AG04450 (cell line): ENCODE results near the gene CMSS1. TPM values are rescaled to one million over a fixed set of nuclear protein-coding genes. Genes with fewer than 3 reads are reported as not detected.

ENCODE experiments used
- CTCF ChIA-PET: fragments of 300-600, 350-600 bp; formaldehyde crosslinking; extraction: SDS; loops from one replicate; lab custom pipeline; 2022; ENCODE audit warnings: antibody characterized with exemption, inconsistent platforms; lab: Charles Lee
- POLR2A ChIA-PET: fragments of 350-600 bp; formaldehyde crosslinking; extraction: SDS; loops from one replicate; lab custom pipeline; 2021; ENCODE audit warnings: antibody characterized with exemption, inconsistent platforms; lab: Yijun Ruan, JAX
- DNase-seq: peaks from one replicate; pipeline ENCODE4 v3.0.0-alpha.2; 2011; ENCODE audit warnings: low read depth, low spot score
- H3K27ac ChIP-seq: one replicate; pipeline ENCODE4 v1.5.1; 2012; ENCODE audit warnings: low read depth, low read length, control low read depth
- H3K27me3 ChIP-seq: one replicate; pipeline ENCODE4 v1.6.0; 2012; ENCODE audit warnings: low read length; ENCODE audit not compliant: control insufficient read depth, insufficient read depth
- H3K4me3 ChIP-seq: 2 replicates; pipeline ENCODE4 v1.5.1; 2011; ENCODE audit warnings: mild to moderate bottlenecking, low read depth, low read length, control low read depth
- H3K9me3 ChIP-seq: 2 replicates; pipeline ENCODE4 v1.5.1; 2012; ENCODE audit warnings: low read length; ENCODE audit not compliant: control insufficient read depth, insufficient read depth
- CTCF ChIP-seq: IDR thresholded peaks from 2 replicates; pipeline ENCODE4 v1.5.1; 2011; ENCODE audit warnings: low read depth, low read length, control low read depth, inconsistent platforms
- polyA plus RNA-seq: library from polyadenylated mRNA; depleted of rRNA; stranded (reverse); fragments of >200 nt; gene quantifications from 2 replicates; pipeline ENCODE4 v1.2.3, GENCODE V29; 2011

The CMSS1 gene
- polyA plus RNA-seq, 1 experiment = 15.7 TPM

- Histone ChIP-seq H3K27me3 (no peaks in the 10 kb centered on the region), H3K9me3 (no peaks in the 10 kb centered on the region), H3K4me3 (no peak overlapping the region), H3K27ac (no peak overlapping the region)
- ChIA-PET CTCF (interaction anchor here (1.1 kb wide), 1 partner anchor 277 kb away, joined by 3 read pairs; no protein-coding TSS in a partner anchor), POLR2A (no interaction called here)
- TF ChIP-seq CTCF = no peak
- DNase-seq = no peak
Observed at GRCh38 chr3:99976584-99976983, 158.9 kb downstream of the CMSS1 start.

- POLR2A ChIA-PET = no interaction called here
- no peak for TF ChIP-seq CTCF
- Histone ChIP-seq H3K9me3 (no peaks in the 10 kb centered on the region), H3K27ac (no peak overlapping the region), H3K4me3 (no peak overlapping the region), H3K27me3 (no peaks in the 10 kb centered on the region)
- CTCF ChIA-PET = no interaction called here
- DNase-seq = no peak
Observed at GRCh38 chr3:99978221-99978620, 160.6 kb downstream of the CMSS1 start.

- Histone ChIP-seq H3K27ac (no peak overlapping the region), H3K4me3 (no peak overlapping the region), H3K9me3 (no peaks in the 10 kb centered on the region), H3K27me3 (no peaks in the 10 kb centered on the region)
- POLR2A ChIA-PET = interaction anchor here (0.6 kb wide), 1 partner anchor 83 kb away, joined by 3 read pairs; no protein-coding TSS in a partner anchor
- no peak for DNase-seq
- CTCF ChIA-PET = no interaction called here
- TF ChIP-seq CTCF = no peak
Observed at GRCh38 chr3:99980606-99981005, 162.9 kb downstream of the CMSS1 start.

- H3K27me3 ChIP-seq = no peaks in the 10 kb centered on the region
- H3K27ac ChIP-seq = no peak overlapping the region
- DNase-seq = no peak
- H3K4me3 ChIP-seq = no peak overlapping the region
- no peak for TF ChIP-seq CTCF
- ChIA-PET CTCF (no interaction called here), POLR2A (interaction anchor here (0.6 kb wide), 1 partner anchor 84 kb away, joined by 3 read pairs; no protein-coding TSS in a partner anchor)
- no peaks in the 10 kb centered on the region for H3K9me3 ChIP-seq
Observed at GRCh38 chr3:99981138-99981537, 163.5 kb downstream of the CMSS1 start.

- H3K9me3 ChIP-seq = no peaks in the 10 kb centered on the region
- TF ChIP-seq CTCF = no peak
- CTCF ChIA-PET = no interaction called here
- no peaks in the 10 kb centered on the region for H3K27me3 ChIP-seq
- no peak overlapping the region for H3K4me3 ChIP-seq
- DNase-seq = no peak
- POLR2A ChIA-PET = no interaction called here
- no peak overlapping the region for H3K27ac ChIP-seq
Observed at GRCh38 chr3:99982650-99983049, 165.0 kb downstream of the CMSS1 start.
